ENCODE results near the gene CNOT1. TPM values are rescaled to one million over a fixed set of nuclear protein-coding genes. Genes with fewer than 3 reads are reported as not detected.

CNOT1 gene
- total and polyA plus RNA-seq, 2 experiments from 2014 or later: 50.8 to 113 TPM

DNA sequence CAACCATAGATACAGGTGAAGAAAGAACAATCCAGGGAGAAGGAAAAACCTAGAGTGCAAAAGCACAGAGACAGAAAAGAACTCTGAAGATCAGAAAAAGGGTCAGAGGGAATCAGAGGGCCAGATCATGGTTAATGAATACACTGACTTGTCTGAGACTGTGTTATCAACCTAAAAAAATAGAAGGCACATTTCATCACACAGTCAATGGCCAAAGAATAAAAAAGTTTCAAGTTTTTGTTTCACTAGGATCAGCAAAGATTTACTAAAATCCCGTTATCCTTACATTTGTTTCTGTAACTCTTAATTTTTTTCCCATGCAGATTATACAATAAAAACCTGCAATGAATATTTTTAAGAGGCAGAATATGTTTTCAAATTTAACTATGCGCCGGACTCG, 38.5 kb downstream of the CNOT1 start:
- Histone ChIP-seq H3K36me3 (replicated peaks; ENCODE audit: insufficient read depth, low read depth) (peaks cover 4% of the 10 kb centered on the region), H3K4me1 (ENCODE audit: insufficient read depth) (no peaks in the 10 kb centered on the region), H3K79me2 (peaks cover 77% of the 10 kb centered on the region), H3K9me3 (ENCODE audit: low read depth) (no peaks in the 10 kb centered on the region), H2AFZ (no peak overlapping the region), H3K27ac (no peak overlapping the region), H3K27me3 (no peaks in the 10 kb centered on the region), H3K9me2 (replicated peaks; ENCODE audit: insufficient read depth) (no peaks in the 10 kb centered on the region), H3K4me3 (no peak overlapping the region), H4K20me1 (ENCODE audit: insufficient read depth, poor library complexity, severe bottlenecking) (peaks cover 8% of the 10 kb centered on the region), H3K4me2 (no peak overlapping the region)
- no peak for DNase-seq (ENCODE audit: low spot score)
- TF ChIP-seq EZH2 (IDR thresholded peaks at IDR 0.05; ENCODE audit: borderline replicate concordance): no peak
- TF ChIP-seq EZH2phosphoT487 (IDR thresholded peaks at IDR 0.05; ENCODE audit: low read depth, severe bottlenecking, unreplicated experiment): no peak
- TF ChIP-seq, protein P1, sequence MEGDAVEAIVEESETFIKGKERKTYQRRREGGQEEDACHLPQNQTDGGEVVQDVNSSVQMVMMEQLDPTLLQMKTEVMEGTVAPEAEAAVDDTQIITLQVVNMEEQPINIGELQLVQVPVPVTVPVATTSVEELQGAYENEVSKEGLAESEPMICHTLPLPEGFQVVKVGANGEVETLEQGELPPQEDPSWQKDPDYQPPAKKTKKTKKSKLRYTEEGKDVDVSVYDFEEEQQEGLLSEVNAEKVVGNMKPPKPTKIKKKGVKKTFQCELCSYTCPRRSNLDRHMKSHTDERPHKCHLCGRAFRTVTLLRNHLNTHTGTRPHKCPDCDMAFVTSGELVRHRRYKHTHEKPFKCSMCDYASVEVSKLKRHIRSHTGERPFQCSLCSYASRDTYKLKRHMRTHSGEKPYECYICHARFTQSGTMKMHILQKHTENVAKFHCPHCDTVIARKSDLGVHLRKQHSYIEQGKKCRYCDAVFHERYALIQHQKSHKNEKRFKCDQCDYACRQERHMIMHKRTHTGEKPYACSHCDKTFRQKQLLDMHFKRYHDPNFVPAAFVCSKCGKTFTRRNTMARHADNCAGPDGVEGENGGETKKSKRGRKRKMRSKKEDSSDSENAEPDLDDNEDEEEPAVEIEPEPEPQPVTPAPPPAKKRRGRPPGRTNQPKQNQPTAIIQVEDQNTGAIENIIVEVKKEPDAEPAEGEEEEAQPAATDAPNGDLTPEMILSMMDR (IDR thresholded peaks at IDR 0.05; ENCODE audit: poor library complexity): no peak
- WGBS (ENCODE audit: low lambda C conversion rate, missing lambda C conversion rate): 57% methylated on average over 4 of the region's 4 CpGs

DNA sequence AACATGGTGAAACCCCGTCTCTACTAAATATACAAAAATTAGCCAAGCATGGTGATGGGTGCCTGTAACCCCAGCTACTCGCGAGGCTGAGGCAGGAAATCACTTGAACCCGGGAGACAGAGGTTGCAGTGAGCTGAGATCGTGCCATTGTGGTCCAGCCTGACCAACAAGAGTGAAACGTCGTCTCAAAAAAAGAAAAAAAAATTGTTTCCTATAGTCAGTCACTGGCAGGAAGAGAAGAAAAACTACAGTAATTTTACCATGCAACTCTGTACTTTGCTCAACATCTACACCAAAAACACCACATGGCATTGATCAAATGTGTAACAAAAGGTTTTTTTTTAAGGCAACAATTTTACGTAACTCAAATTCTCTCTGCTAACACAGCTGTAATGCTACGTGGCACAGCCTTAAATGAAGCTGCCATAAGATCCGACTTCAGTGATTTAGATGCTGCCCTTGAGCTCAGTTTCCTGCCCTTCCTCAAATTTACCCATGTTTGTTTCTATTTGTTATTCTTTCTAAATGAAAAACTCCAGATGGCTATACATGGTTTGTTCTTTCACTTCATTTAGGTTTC, 40.2 kb downstream of the CNOT1 start:
- H4K20me1 ChIP-seq (ENCODE audit: insufficient read depth, poor library complexity, severe bottlenecking): peaks cover 8% of the 10 kb centered on the region
- peaks cover 9% of the 10 kb centered on the region for H3K36me3 ChIP-seq (replicated peaks; ENCODE audit: insufficient read depth, low read depth)
- TF ChIP-seq, protein P1 (IDR thresholded peaks at IDR 0.05; ENCODE audit: poor library complexity): no peak
- TF ChIP-seq EZH2 (IDR thresholded peaks at IDR 0.05; ENCODE audit: borderline replicate concordance): no peak
- no peak for TF ChIP-seq EZH2phosphoT487 (IDR thresholded peaks at IDR 0.05; ENCODE audit: low read depth, severe bottlenecking, unreplicated experiment)
- no peaks in the 10 kb centered on the region for H3K4me1 ChIP-seq (ENCODE audit: insufficient read depth)
- H3K4me3 ChIP-seq: no peak overlapping the region
- no peaks in the 10 kb centered on the region for H3K9me2 ChIP-seq (replicated peaks; ENCODE audit: insufficient read depth)
- peaks cover 70% of the 10 kb centered on the region for H3K79me2 ChIP-seq
- WGBS (ENCODE audit: low lambda C conversion rate, missing lambda C conversion rate): 90% methylated on average over 10 of the region's 10 CpGs
- no peak overlapping the region for H3K27ac ChIP-seq
- H3K4me2 ChIP-seq: no peak overlapping the region
- H3K9me3 ChIP-seq (ENCODE audit: low read depth): no peaks in the 10 kb centered on the region
- no peak overlapping the region for H2AFZ ChIP-seq
- no peaks in the 10 kb centered on the region for H3K27me3 ChIP-seq
- DNase-seq (ENCODE audit: low spot score): no peak

DNA sequence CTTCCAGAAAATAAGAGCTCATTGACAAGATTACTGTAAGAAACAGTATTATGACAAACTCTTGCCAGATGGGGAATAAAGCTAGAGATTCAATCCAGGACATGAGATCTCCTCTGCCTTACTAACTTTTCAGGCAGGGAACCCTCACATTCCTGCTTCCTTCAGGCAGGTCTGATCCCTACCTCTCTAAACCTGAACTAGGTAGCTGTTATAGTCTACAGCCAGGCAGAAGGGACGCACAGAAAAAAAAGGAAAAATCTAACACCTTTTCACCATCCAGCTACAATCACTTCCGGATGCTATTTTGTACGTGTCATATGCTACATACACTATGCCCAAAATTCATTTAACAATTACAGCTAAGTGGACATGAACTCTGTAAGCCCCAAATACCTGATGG, 41.2 kb downstream of the CNOT1 start:
- H3K4me1 ChIP-seq (ENCODE audit: insufficient read depth): no peaks in the 10 kb centered on the region
- H2AFZ ChIP-seq: no peak overlapping the region
- H3K79me2 ChIP-seq: peaks cover 61% of the 10 kb centered on the region
- no peak overlapping the region for H3K4me3 ChIP-seq
- no peak overlapping the region for H3K4me2 ChIP-seq
- WGBS (ENCODE audit: low lambda C conversion rate, missing lambda C conversion rate): 96% methylated on average over 3 of the region's 3 CpGs
- no peaks in the 10 kb centered on the region for H3K9me3 ChIP-seq (ENCODE audit: low read depth)
- H3K27me3 ChIP-seq: no peaks in the 10 kb centered on the region
- peaks cover 9% of the 10 kb centered on the region for H3K36me3 ChIP-seq (replicated peaks; ENCODE audit: insufficient read depth, low read depth)
- H4K20me1 ChIP-seq (ENCODE audit: insufficient read depth, poor library complexity, severe bottlenecking): peaks cover 8% of the 10 kb centered on the region
- no peak for DNase-seq (ENCODE audit: low spot score)
- no peak overlapping the region for H3K27ac ChIP-seq
- no peak for TF ChIP-seq EZH2 (IDR thresholded peaks at IDR 0.05; ENCODE audit: borderline replicate concordance)
- TF ChIP-seq EZH2phosphoT487 (IDR thresholded peaks at IDR 0.05; ENCODE audit: low read depth, severe bottlenecking, unreplicated experiment): no peak
- TF ChIP-seq, protein P1 (IDR thresholded peaks at IDR 0.05; ENCODE audit: poor library complexity): no peak
- H3K9me2 ChIP-seq (replicated peaks; ENCODE audit: insufficient read depth): no peaks in the 10 kb centered on the region

Data from hepatocyte (in vitro differentiated cells).